GM18508 (cell line): ENCODE results near the gene LPCAT1.
"Not testable (repeated sequence)": the region's sequence is repeated elsewhere in the genome, so short reads cannot be mapped to it uniquely, and the experiment has no call there.

Experiments
- ATAC-seq: cut with Tn5 transposase; IDR thresholded peaks from one replicate; pipeline ENCODE4 v1.9.1; 2021; ENCODE audit warnings: moderate number of reproducible peaks; ENCODE audit not compliant: insufficient read depth, unreplicated experiment

The LPCAT1 gene

DNA sequence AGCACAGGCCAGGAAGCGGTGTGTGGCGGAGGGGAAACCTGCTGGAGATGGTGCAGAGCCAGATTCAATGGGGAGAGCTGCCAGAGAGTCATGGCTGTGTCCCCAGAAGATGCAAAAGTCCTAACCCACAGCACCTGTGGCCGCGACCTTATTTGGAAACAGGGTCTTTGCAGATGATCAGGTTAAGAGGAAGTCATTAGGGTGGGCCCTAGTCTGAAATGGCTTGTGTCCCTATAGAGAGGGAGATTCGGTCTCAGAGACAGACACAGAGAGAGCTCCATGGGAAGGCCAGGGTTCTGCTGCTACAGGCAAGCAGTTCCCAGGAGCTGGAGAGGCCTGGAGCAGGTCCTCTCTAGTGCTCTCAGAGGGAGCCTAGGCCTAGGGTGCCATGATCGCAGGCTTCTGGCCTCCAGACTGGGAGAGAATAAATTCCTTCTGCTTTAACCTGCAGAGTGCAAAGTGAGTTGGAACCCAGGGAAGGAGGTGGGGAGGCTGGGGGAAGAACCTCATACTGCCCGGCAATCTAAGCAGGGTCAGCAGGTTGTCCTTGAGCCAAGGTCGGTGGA, 1.9 kb upstream of the LPCAT1 start:
- no peak for ATAC-seq

DNA sequence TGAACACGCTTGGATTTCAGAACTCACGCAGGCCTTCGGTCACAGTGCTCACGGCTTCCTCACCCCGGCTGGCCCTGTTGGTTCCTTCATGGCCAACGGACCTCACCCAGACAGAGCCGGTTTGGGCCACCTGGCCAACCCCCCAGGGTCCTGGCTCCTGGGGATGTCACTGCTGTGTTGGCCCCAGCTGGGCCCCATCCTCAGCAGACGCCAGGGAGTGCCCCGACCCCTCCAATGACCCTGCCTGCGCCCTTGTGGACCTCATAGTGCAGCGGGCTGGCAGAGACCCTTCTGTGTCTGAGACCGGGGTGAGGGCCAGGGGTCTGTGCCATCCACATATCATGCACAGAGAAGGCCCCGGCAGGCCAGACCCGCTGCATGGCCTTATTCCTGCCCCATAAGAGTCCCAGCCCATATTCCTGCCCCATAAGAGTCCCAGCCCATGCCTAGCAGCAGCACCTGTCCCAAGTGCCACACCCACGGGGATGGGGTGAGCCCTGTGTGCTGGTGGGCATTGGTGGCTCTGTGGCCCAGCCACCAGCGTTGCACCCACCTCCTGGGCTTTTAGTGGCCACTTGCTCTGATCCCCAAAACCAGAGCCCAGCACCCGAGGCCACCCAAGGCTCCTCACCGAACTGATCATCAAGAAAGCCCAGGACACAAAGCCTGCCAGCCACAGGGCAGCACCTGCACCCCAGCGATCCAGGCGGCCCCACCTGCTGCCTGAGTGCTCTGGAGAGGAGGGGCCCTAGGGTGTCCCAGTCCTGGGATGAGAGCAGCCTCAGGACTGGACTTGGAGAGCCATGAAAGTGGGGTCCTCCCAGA, 1.3 kb upstream of the LPCAT1 start:
- no peak for ATAC-seq

DNA sequence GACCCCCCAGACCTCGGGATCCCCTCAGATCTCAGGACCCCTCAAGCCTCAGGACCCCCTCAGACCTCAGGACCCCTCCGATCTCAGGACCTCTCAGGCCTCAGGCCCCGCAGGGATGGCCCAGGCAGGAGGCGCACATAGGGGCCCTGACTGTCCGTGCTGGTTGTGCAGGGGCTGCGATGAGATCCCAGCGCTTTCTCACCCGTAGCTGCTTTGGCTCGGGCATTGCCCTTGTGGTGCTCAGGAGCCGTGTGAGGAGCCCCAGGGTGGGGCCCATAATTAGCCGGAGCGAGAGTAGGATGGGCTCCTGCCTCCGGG, 680 bp upstream of the LPCAT1 start:
- no peak for ATAC-seq

DNA sequence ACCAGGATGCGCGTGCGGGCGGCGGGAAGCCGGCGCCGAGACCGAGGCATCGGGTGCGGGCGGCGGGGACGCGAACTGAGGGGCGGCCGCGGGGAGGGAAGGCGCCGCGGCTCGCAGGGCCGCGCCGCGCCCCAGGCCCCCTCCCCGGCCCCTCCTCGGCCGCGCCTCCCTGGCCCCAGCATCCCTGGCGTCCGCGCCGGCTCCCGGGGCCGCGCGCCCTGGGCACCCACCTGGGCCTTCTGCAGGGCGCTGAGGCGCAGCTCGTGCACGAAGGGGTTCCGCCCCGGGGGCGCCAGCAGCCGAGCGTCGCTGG, 324 bp downstream of the LPCAT1 start:
- ATAC-seq, result no peak

- ATAC-seq, result no peak
Observed at GRCh38 chr5:1522601-1523479, 920 bp downstream of the LPCAT1 start.

GRCh38 chr5:1521671-1522600, 1.8 kb downstream of the LPCAT1 start:
- ATAC-seq, result no peak

DNA sequence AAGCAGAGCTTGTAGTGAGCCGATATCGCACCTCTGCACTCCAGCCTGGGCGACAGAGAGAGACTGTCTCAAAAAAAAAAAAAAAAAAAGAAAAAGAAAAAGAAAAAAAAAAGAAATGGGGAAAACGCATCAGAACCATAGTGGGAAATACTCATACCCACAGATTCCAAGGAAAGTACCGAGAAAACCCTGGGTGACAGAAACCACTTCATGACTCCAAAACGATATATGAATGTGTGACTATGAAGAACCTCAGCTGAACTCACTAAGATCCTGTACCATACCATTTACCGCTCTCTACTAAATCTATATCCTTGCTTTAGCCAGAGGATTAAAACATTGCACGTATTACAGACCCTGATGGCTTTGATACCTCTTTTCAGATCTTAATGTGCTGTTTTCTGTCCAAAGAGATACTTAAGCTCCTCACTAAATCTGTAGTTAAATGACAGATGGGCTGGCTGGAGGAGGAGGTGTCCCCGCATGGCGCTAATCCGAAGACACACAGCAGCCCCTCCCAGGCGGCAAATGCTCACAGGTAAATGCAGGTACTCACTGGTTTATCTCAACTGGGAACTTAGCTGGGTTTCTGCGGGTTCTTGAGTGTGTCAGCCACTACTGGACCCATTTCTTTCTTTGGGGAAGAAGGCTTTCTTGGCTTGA, 2.8 kb downstream of the LPCAT1 start:
- no peak for ATAC-seq

DNA sequence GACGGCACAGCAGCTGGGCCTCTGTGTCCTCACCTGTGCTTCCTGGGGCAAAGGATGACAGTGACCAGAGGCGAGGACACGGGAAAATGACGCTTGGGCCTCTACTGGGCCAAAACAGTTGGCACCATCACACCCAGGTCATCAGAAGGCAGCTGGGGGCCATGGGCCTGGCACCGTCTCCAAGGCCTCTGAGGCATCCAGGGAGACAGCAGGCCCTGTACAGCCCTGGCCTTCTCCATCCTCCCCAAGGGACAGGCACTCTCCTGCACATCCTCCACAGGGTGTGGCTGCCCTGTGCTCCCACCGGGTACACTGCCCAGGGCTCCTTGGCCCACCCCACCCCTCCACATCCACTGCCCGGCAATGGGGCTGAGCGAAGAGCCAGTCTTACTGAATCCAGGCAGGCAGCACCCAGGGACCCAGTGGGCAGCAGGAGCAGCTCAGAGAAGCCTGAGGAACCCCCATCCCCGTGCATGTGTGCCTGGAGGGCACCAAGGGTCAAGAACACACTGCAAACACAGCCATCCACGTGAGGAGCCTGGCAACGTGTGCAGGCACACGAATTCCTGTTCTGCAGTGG, 4.0 kb downstream of the LPCAT1 start:
- ATAC-seq, result no peak

GRCh38 chr5:1517838-1518237, 5.9 kb downstream of the LPCAT1 start:
- no peak for ATAC-seq

DNA sequence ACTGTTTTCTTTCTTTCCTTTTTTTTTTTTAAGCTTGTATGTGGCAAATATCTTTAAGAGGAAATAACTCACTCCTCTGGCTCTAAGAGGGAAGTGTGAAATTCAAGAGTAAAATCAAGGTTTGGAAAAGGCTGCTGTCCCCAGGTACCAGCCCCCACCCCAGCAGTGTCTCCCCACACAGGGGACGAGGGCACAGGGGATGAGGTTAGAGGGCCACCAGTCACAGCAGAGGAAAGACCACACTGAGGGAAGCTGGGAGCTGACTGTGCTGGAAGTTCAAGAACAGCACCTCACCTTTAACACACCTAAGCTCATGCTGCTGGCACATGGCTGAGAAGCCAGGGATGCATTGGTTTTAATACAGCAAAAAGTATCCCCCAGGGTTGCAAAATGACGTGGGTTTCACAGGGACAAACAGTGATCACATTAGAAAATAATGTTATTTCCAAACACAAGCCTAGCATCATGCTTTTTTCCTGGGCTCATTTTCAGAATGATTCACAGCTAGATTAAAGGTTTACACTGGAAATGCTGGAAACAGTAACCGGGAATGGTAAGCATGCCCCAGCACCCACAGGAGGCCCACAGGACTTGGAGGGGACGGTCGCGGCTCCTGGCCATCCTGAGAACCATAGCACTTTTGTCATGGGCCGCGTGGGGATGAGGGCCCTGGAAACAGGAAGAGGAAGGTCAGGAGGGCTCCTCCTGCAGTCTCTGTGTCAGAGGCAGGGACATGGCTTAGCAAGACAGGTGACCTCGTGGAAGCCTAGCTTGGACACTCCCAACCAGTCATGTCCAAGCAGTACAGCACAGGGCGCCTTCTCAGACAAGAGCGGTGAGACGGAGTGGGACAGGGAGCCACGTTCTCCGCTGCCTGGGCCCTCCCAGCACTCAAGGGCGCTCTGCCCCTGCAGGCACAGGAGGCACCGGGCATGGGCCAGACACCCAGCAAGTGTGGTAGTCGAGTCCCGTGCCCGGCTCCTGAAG, 6.9 kb downstream of the LPCAT1 start:
- ATAC-seq, result no peak

GRCh38 chr5:1515921-1516571, 7.7 kb downstream of the LPCAT1 start:
- no peak for ATAC-seq

DNA sequence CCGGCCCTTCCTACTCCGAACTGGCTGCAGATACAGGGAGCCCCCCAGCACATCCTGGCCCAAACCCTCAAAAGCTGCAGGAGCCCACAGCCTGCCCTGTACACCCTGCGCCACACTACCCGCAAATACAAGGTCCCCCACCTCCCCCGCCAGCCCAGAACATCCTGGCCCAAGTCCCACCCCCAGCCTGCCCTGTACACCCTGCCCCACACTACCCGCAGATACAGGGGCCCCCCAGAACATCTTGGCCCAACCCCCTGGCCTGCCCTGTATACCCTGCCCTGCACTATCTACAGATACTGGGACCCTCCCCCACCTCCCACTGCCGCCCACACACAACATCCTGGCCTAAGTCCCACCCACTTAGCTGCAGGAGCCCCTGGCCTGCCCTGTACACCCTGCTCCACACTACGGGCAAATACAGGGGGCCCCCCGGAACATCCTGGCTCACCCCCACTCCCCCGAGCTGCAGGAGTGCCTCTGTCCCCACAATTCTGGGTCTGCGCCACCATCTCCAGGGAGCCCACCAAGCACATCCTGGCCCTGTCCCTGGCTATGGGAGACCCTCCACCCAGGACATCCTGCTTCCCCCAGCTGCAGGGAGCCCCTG, 8.3 kb downstream of the LPCAT1 start:
- ATAC-seq, result no peak

DNA sequence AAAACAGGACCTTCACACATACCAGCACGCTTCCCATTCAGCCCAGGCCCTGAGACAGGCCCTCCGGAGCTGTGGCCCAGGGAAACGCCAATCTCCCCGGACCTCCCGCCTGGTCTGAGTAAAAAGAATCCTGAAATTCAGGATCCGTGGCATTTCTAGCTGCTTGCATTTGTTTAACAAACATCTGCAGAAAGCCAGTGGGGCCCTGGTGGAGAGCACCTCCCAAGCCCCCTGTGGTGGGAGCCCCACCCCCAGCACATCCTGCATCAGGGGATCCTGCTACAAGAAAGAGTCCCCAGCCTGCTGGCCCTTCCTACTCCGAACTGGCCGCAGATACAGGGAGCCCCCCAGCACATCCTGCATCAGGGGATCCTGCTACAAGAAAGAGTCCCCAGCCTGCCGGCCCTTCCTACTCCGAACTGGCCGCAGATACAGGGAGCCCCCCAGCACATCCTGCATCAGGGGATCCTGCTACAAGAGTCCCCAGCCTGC, 8.9 kb downstream of the LPCAT1 start:
- not testable (repeated sequence) for ATAC-seq

DNA sequence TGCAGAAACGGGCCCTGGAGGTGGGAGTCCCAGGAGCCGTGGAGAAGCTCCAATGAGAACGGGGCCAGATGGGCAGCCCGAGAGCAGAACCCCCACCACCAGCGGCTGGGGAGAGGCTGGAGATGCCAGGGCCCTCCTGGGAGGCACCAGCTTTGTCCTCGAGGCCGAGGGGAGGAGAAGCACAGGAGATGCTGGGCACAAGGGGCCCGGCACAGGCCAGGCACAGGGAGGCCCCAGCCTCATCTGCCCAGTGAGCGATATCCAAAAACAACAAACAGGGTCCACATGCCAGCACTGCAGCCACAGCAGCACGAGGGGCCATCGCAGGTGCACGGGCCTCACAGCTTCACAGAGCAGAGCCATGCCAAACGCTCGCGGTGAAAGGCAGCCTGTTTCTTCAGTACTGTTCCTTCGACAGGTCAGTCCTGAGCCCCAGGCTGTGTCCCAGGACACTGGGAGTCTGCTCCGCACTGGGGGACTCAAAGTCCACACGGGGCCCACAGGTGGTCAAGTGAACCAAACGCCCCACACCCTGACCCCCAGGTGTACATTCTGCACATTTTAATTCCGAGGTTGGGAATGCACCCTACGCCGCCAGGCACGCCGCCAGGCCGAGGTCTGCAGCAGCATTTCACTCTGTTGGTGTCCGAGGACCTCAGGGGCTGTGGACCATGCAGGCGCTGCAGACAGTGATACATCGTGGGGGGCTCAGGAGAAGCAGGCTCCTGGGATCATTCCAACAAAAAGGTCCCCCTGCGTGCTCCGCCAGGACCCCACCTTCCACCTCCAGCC, 9.5 kb downstream of the LPCAT1 start:
- no peak for ATAC-seq

DNA sequence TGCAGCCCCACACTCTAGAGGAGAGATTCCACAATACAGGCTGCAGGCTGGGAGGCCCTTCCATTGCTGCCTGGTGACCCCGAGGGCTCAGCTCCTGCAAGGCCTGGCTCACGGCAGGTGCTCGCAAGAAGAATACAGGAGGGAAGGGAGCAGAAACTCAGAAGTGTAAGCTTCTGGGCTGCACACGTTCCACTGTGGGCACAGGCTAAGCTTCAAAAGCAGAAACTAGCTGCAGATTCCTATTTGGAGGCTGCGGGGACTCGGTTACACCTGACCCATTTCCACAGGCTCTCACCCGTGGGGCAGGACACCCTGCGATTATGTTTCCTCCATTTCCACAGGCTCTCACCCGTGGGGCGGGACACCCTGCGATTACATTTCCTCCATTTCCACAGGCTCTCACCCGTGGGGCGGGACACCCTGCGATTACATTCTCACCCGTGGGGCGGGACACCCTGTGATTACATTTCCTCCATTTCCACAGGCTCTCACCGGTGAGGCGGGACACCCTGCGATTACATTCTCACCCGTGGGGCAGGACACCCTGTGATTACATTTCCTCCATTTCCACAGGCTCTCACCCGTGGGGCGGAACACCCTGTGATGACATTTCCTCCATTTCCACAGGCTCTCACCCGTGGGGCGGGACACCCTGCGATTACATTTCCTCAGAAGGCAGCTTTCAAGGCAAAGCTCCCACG, 10.3 kb downstream of the LPCAT1 start:
- no peak for ATAC-seq
